GM12878 (cell line): ENCODE results near the gene TXNIP. TPM values are rescaled to one million over a fixed set of nuclear protein-coding genes. Genes with fewer than 3 reads are reported as not detected.

Source experiments
- CBFB ChIP-seq: IDR thresholded peaks from 2 replicates; pipeline ENCODE4 v1.6.1; 2016; ENCODE audit warnings: antibody characterized with exemption, low read depth
- CREM ChIP-seq: IDR thresholded peaks from 2 replicates; pipeline ENCODE4 v1.6.1; 2014; ENCODE audit warnings: antibody characterized with exemption, low read depth
- CTCF ChIP-seq, 3 experiments: IDR thresholded peaks in 2 of 3; conservative IDR thresholded peaks in 1 of 3; 2 replicates each; pipeline ENCODE4 v1.5.1; 2011; ENCODE audit warnings: low read depth in 3 of 3, low read length in 3 of 3, mild to moderate bottlenecking in 3 of 3, control low read depth in 2 of 3, moderate library complexity in 2 of 3, inconsistent platforms in 1 of 3, mixed read lengths in 1 of 3; ENCODE audit not compliant: control insufficient read depth in 2 of 3, insufficient read depth in 1 of 3; ENCODE audit errors: extremely low read depth in 1 of 3
- ETV6 ChIP-seq, 2 experiments: fragments of 450-650 bp in 1 of 2; IDR thresholded peaks in 1 of 2; conservative IDR thresholded peaks in 1 of 2; 2 replicates each; pipeline ENCODE4 v1.6.1; 2014; ENCODE audit warnings: antibody characterized with exemption in 1 of 2, borderline replicate concordance in 1 of 2, low read depth in 1 of 2, mild to moderate bottlenecking in 1 of 2, moderate library complexity in 1 of 2
- JUND ChIP-seq: IDR thresholded peaks from 2 replicates; pipeline ENCODE4 v1.6.1; 2012; ENCODE audit warnings: low read depth, mild to moderate bottlenecking, low read length, improper control_type of control experiment, moderate library complexity
- KLF5 ChIP-seq: fragments of 450-650 bp; IDR thresholded peaks from 2 replicates; pipeline ENCODE4 v1.6.1; 2014; ENCODE audit warnings: mild to moderate bottlenecking; ENCODE audit not compliant: partially characterized antibody
- MEF2B ChIP-seq: fragments of 450-650 bp; IDR thresholded peaks from 2 replicates; pipeline ENCODE4 v1.6.1; 2018; ENCODE audit warnings: mild to moderate bottlenecking, moderate library complexity; ENCODE audit not compliant: partially characterized antibody, poor library complexity, severe bottlenecking
- MYB ChIP-seq: fragments of 150-350 bp; IDR thresholded peaks from 2 replicates; pipeline ENCODE4 v1.6.1; 2014; ENCODE audit warnings: mild to moderate bottlenecking, low read depth, low read length, borderline replicate concordance
- NFYB ChIP-seq: IDR thresholded peaks from 2 replicates; pipeline ENCODE4 v1.6.1; 2011; ENCODE audit warnings: low read depth, mild to moderate bottlenecking, low read length, improper control_type of control experiment, moderate library complexity; ENCODE audit not compliant: insufficient read depth
- PAX8 ChIP-seq: fragments of 450-650 bp; IDR thresholded peaks from 2 replicates; pipeline ENCODE4 v1.6.1; 2017; ENCODE audit warnings: mild to moderate bottlenecking, moderate library complexity
- POLR2A ChIP-seq: IDR thresholded peaks from 2 replicates; pipeline ENCODE4 v1.6.1; 2011; ENCODE audit warnings: low read depth, mild to moderate bottlenecking, low read length
- POLR2AphosphoS2 ChIP-seq: IDR thresholded peaks from 2 replicates; pipeline ENCODE4 v1.6.1; 2011; ENCODE audit warnings: low read depth, mild to moderate bottlenecking, low read length, improper control_type of control experiment, moderate library complexity
- PRDM15 ChIP-seq: fragments of 450-650 bp; formaldehyde crosslinking; IDR thresholded peaks from 2 replicates; pipeline ENCODE4 v1.4.0; 2020; ENCODE audit warnings: mild to moderate bottlenecking, moderate library complexity
- RAD21 ChIP-seq: IDR thresholded peaks from 2 replicates; pipeline ENCODE4 v1.6.1; 2011; ENCODE audit warnings: mild to moderate bottlenecking, low read depth, low read length, moderate library complexity; ENCODE audit not compliant: insufficient read depth
- RUNX3 ChIP-seq: IDR thresholded peaks from 2 replicates; pipeline ENCODE4 v1.6.1; 2012; ENCODE audit warnings: low read length, inconsistent platforms
- TCF7 ChIP-seq: IDR thresholded peaks from 2 replicates; pipeline ENCODE4 v1.6.1; 2014; ENCODE audit warnings: antibody characterized with exemption, borderline replicate concordance
- USF2 ChIP-seq: IDR thresholded peaks from 2 replicates; pipeline ENCODE4 v1.6.1; 2011; ENCODE audit warnings: low read depth, low read length, improper control_type of control experiment, borderline replicate concordance
- WRNIP1 ChIP-seq: IDR thresholded peaks from 2 replicates; pipeline ENCODE4 v1.6.1; 2011; ENCODE audit warnings: low read depth, low read length, improper control_type of control experiment, borderline replicate concordance
- YY1 ChIP-seq: IDR thresholded peaks from 2 replicates; pipeline ENCODE4 v1.6.1; 2011; ENCODE audit warnings: low read depth, mild to moderate bottlenecking, low read length
- ZBTB33 ChIP-seq: fragments of 450-650 bp; IDR thresholded peaks from 2 replicates; pipeline ENCODE4 v1.6.1; 2017; ENCODE audit warnings: mild to moderate bottlenecking
- ZNF24 ChIP-seq: fragments of 450-650 bp; IDR thresholded peaks from 2 replicates; pipeline ENCODE4 v1.6.1; 2017; ENCODE audit warnings: antibody characterized with exemption, mild to moderate bottlenecking
- polyA plus RNA-seq, 11 experiments: library from polyadenylated mRNA; depleted of rRNA in 4 of 11; unstranded in 6 of 11; stranded (reverse) in 5 of 11; fragments of >200 nt; fragmentation: Nextera tagmentation in 4 of 11; fragmentation: Illumina TruSeq in 1 of 11; extraction: Ambion mirVana in 4 of 11; extraction: Trizol in 1 of 11; gene quantifications; 1 replicate in 1 of 11; 2 replicates in 10 of 11; pipeline versions ENCODE4 v1.2.1 to v1.2.3, GENCODE V29; 2011 to 2016; ENCODE audit warnings: inconsistent platforms in 2 of 11, missing spikeins in 2 of 11, low read depth in 1 of 11
- total RNA-seq, 4 experiments: library from RNA; depleted of rRNA in 3 of 4; stranded (reverse); fragments of >200 nt in 3 of 4; fragmentation: Illumina TruSeq in 1 of 4; extraction: Trizol in 1 of 4; gene quantifications; 2 replicates each; pipeline versions ENCODE4 v1.2.1 to v1.2.3, GENCODE V29; 2013 to 2021

The TXNIP gene
- total and polyA plus RNA-seq, 10 of the 15 experiments (the other 5 are each of a cell fraction or from before 2014, with no cell fraction given): 48.7 to 133 (median 107) TPM

- TF ChIP-seq PAX8 (no peak), PRDM15 (CRISPR knock-in tag) (no peak), JUND (no peak), TCF7 (no peak), KLF5 (peak; percentile 63), CTCF (IDR thresholded peaks at IDR 0.05 in 2 of 3, conservative IDR thresholded peaks at IDR 0.05 in 1 of 3; ENCODE audit: control insufficient read depth in 2 of 3, extremely low read depth in 1 of 3, insufficient read depth in 1 of 3, low read depth in 3 of 3, low read length in 3 of 3) (no peak), POLR2A (peak; percentile 15; the same call in 1 of the 2 replicates), USF2 (no peak), MEF2B (no peak), MYB (no peak), ETV6 (conservative IDR thresholded peaks at IDR 0.05 in 1 of 2, IDR thresholded peaks at IDR 0.05 in 1 of 2; ENCODE audit: borderline replicate concordance in 1 of 2, low read depth in 1 of 2) (no peak; a peak in 1 of 4 replicates), POLR2AphosphoS2 (no peak), RUNX3 (peak; percentile 82), NFYB (no peak), ZNF24 (peak; percentile 100), RAD21 (no peak), CBFB (0 out of 2 replicates have a peak, but pooled peaks have one; percentile 62), CREM (no peak), ZBTB33 (no peak), WRNIP1 (no peak), YY1 (peak; percentile 48; the same call in 1 of the 2 replicates)
These were observed 40.7 kb upstream of the TXNIP start (continued) for GRCh38 chr1:146036965-146037646.
